GM12878 (cell line): ENCODE results near the gene FGGY. TPM values are rescaled to one million over a fixed set of nuclear protein-coding genes. Genes with fewer than 3 reads are reported as not detected.

Source experiments
- ATAC-seq: fragments of 200-7000 bp; cut with Tn5 transposase; 3 replicates; pipeline ENCODE4 v1.9.1; 2020; ENCODE audit warnings: mild to moderate bottlenecking, moderate library complexity
- BruUV-seq: library from RNA; stranded (reverse); fragments of 400-500 nt; replicated peaks from 2 replicates; lab custom pipeline; 2021; lab: Mats Ljungman, UMichigan
- CTCF ChIA-PET: fragments of 300-600 bp; sonication (Branson Sonifier 250); formaldehyde crosslinking; extraction: SDS; loops from one replicate; lab custom pipeline; 2021; ENCODE audit warnings: inconsistent platforms; lab: Yijun Ruan, JAX
- POLR2A ChIA-PET: fragments of 350-600 bp; formaldehyde crosslinking; extraction: SDS; loops from one replicate; lab custom pipeline; 2021; ENCODE audit warnings: inconsistent platforms; lab: Charles Lee
- RAD21 ChIA-PET: fragments of 300-600 bp; sonication (Branson Sonifier 250); formaldehyde crosslinking; loops from one replicate; lab custom pipeline; 2023; ENCODE audit warnings: antibody characterized with exemption; ENCODE audit not compliant: unreplicated experiment; lab: Charles Lee
- SMC1A ChIA-PET: fragments of 300-600 bp; sonication (Branson Sonifier 250); formaldehyde crosslinking; loops from one replicate; lab custom pipeline; 2023; ENCODE audit not compliant: unreplicated experiment, uncharacterized antibody; lab: Charles Lee
- DNase-seq: peaks from one replicate; pipeline ENCODE4 v3.0.0-alpha.2; 2011; ENCODE audit warnings: low read depth, low spot score
- FAIRE-seq: peaks from 3 replicates; lab custom pipeline; 2011; peaks lifted over from hg19 to GRCh38; lab: Jason Lieb, UNC
- H2AFZ ChIP-seq: 2 replicates; pipeline ENCODE4 v1.6.0; 2011; ENCODE audit warnings: low read depth, low read length, control low read depth; ENCODE audit not compliant: control insufficient read depth
- H3K27ac ChIP-seq: 2 replicates; pipeline ENCODE4 v1.5.1; 2011; ENCODE audit warnings: control low read depth; ENCODE audit not compliant: control insufficient read depth, insufficient read depth
- H3K27me3 ChIP-seq, 2 experiments: replicated peaks in 1 of 2; 2 replicates each; pipeline versions ENCODE4 v1.6.0 to v1.6.1; 2011; ENCODE audit warnings: low read length in 1 of 2; ENCODE audit not compliant: control insufficient read depth in 2 of 2, insufficient read depth in 2 of 2
- H3K36me3 ChIP-seq, 2 experiments: 2 replicates each; pipeline ENCODE4 v1.5.1; 2011; ENCODE audit warnings: low read length in 1 of 2; ENCODE audit not compliant: control insufficient read depth in 2 of 2, insufficient read depth in 2 of 2
- H3K4me1 ChIP-seq: 2 replicates; pipeline ENCODE4 v1.6.1; 2011; ENCODE audit warnings: mild to moderate bottlenecking, low read length, moderate library complexity, mixed read lengths; ENCODE audit not compliant: control insufficient read depth, insufficient read depth
- H3K4me2 ChIP-seq: 2 replicates; pipeline ENCODE4 v1.6.0; 2011; ENCODE audit warnings: control low read depth; ENCODE audit not compliant: control insufficient read depth, insufficient read depth
- H3K4me3 ChIP-seq: fragments of 200-600 bp; sonication (generic); 2 replicates; pipeline ENCODE4 v1.5.1; 2016
- H3K79me2 ChIP-seq: 2 replicates; pipeline ENCODE4 v1.6.0; 2011; ENCODE audit warnings: low read length; ENCODE audit not compliant: control insufficient read depth, insufficient read depth
- H3K9ac ChIP-seq: 2 replicates; pipeline ENCODE4 v1.8.0; 2011; ENCODE audit warnings: low read length, control low read depth, mixed read lengths; ENCODE audit not compliant: control insufficient read depth, insufficient read depth
- H3K9me3 ChIP-seq: replicated peaks from 3 replicates; pipeline ENCODE4 v1.5.1; 2011; ENCODE audit warnings: mild to moderate bottlenecking, low read length; ENCODE audit not compliant: control insufficient read depth, insufficient read depth
- H4K20me1 ChIP-seq: 2 replicates; pipeline ENCODE4 v1.6.0; 2011; ENCODE audit not compliant: control insufficient read depth, insufficient read depth
- KDM1A ChIP-seq: fragments of 200-600 bp; sonication (generic); IDR thresholded peaks from 2 replicates; pipeline ENCODE4 v1.6.1; 2016; ENCODE audit warnings: borderline replicate concordance
- MEF2A ChIP-seq: IDR thresholded peaks from 2 replicates; pipeline ENCODE4 v1.6.1; 2011; ENCODE audit warnings: low read depth, mild to moderate bottlenecking, low read length, moderate library complexity; ENCODE audit not compliant: insufficient read depth
- MXI1 ChIP-seq: fragments of 150-350 bp; IDR thresholded peaks from 2 replicates; pipeline ENCODE4 v1.6.1; 2011; ENCODE audit warnings: low read depth, mild to moderate bottlenecking, inconsistent platforms, low read length, improper control_type of control experiment
- RFX5 ChIP-seq: IDR thresholded peaks from 2 replicates; pipeline ENCODE4 v1.6.1; 2011; ENCODE audit warnings: low read depth, low read length, improper control_type of control experiment
- TCF3 ChIP-seq: IDR thresholded peaks from 2 replicates; pipeline ENCODE4 v1.6.1; 2012; ENCODE audit warnings: low read depth, mild to moderate bottlenecking, low read length, borderline replicate concordance; ENCODE audit not compliant: insufficient read depth
- ZNF207 ChIP-seq: fragments of 450-650 bp; IDR thresholded peaks from 2 replicates; pipeline ENCODE4 v1.6.1; 2014; ENCODE audit warnings: antibody characterized with exemption, mild to moderate bottlenecking, borderline replicate concordance
- WGBS: methylation state at CpG from one replicate; pipeline ENCODE4 v1.1.6; 2016; ENCODE audit warnings: low lambda C conversion rate; ENCODE audit not compliant: insufficient replicate concordance, insufficient coverage; ENCODE audit errors: missing lambda C conversion rate; 5-methylcytosine and 5-hydroxymethylcytosine counted together
- in situ Hi-C: fragments of 300-500 bp; cut with MboI; formaldehyde crosslinking; loops from 9 replicates; pipeline ENCODE4 v1.14.3; 2018; ENCODE audit warnings: mixed read lengths
- intact Hi-C: fragments of 100-400 bp; cut with micrococcal nuclease; formaldehyde crosslinking; loops from one replicate; pipeline ENCODE4 v1.14.2; 2022; ENCODE audit not compliant: unreplicated experiment
- polyA plus RNA-seq, 11 experiments: library from polyadenylated mRNA; depleted of rRNA in 4 of 11; unstranded in 6 of 11; stranded (reverse) in 5 of 11; fragments of >200 nt; fragmentation: Nextera tagmentation in 4 of 11; fragmentation: Illumina TruSeq in 1 of 11; extraction: Ambion mirVana in 4 of 11; extraction: Trizol in 1 of 11; gene quantifications; 1 replicate in 1 of 11; 2 replicates in 10 of 11; pipeline versions ENCODE4 v1.2.1 to v1.2.3, GENCODE V29; 2011 to 2016; ENCODE audit warnings: inconsistent platforms in 2 of 11, missing spikeins in 2 of 11, low read depth in 1 of 11
- total RNA-seq, 4 experiments: library from RNA; depleted of rRNA in 3 of 4; stranded (reverse); fragments of >200 nt in 3 of 4; fragmentation: Illumina TruSeq in 1 of 4; extraction: Trizol in 1 of 4; gene quantifications; 2 replicates each; pipeline versions ENCODE4 v1.2.1 to v1.2.3, GENCODE V29; 2013 to 2021
- TF ChIP-seq, protein P1 (sequence below): fragments of 450-650 bp; IDR thresholded peaks from 2 replicates; pipeline ENCODE4 v1.6.1; 2017; ENCODE audit warnings: mild to moderate bottlenecking, low read depth, inconsistent platforms; ENCODE audit not compliant: poor library complexity, severe bottlenecking
- TF ChIP-seq, protein P2 (sequence below): IDR thresholded peaks from 2 replicates; pipeline ENCODE4 v1.6.1; 2012; ENCODE audit warnings: improper control_type of control experiment, low read depth, low read length; ENCODE audit not compliant: insufficient replicate concordance

FGGY gene
- total and polyA plus RNA-seq, 10 of the 15 experiments (the other 5 are each of a cell fraction or from before 2014, with no cell fraction given): 6.2 to 11.9 (median 7.5) TPM

DNA sequence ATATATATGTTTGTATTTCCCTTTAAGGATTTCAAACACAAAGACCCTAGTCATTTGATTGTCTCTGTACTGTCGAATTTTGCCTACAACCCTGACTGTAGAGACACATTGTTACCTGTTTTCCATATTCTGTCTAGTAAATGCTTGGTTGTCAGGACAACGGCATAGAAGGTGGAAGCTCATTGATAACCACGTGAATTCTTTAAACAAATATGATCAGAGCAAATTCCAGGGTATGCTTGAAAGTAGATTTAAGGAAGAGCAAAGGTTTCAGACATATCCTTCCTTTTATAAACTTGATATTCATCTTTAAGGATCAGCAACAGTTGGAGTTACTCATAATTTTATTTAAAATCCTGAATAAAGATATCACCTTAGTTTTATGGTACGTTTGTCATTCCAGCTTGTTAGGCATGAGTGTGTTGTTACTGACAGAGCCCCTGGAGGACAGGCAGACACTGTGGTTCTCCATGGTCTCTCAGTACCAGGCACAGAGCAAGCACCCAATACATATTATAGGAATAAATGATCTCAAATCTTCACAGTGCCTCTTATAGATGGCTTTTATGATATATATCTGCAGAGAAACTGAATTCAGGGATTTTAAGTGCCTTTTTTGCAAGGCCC is 203.2 kb downstream of the FGGY start:
- no peak for DNase-seq
- Histone ChIP-seq H3K79me2 (no peaks in the 10 kb centered on the region), H3K4me2 (no peak overlapping the region), H3K4me3 (no peak overlapping the region), H3K27me3 (no peaks in the 10 kb centered on the region), H3K27ac (no peak overlapping the region), H2AFZ (no peak overlapping the region), H3K9me3 (no peaks in the 10 kb centered on the region), H4K20me1 (no peaks in the 10 kb centered on the region), H3K9ac (no peak overlapping the region), H3K4me1 (no peaks in the 10 kb centered on the region), H3K36me3 (no peaks in the 10 kb centered on the region)
- in situ Hi-C loops (no loop called here), intact Hi-C loops (no loop called here)
- RAD21 ChIA-PET: no interaction called here
- no TSS peak for BruUV-seq
- no peak for ATAC-seq
- CTCF ChIA-PET: no interaction called here
- 62% methylated on average over 4 of the region's 4 CpGs for WGBS
- SMC1A ChIA-PET: interaction anchor here (0.6 to 1.5 kb wide), 2 partner anchors 199 to 231 kb away, joined by 3 read pairs; no protein-coding TSS in a partner anchor
- FAIRE-seq: no peak
- no peak for TF ChIP-seq ZNF207
- TF ChIP-seq KDM1A: no peak
- TF ChIP-seq, protein P1, sequence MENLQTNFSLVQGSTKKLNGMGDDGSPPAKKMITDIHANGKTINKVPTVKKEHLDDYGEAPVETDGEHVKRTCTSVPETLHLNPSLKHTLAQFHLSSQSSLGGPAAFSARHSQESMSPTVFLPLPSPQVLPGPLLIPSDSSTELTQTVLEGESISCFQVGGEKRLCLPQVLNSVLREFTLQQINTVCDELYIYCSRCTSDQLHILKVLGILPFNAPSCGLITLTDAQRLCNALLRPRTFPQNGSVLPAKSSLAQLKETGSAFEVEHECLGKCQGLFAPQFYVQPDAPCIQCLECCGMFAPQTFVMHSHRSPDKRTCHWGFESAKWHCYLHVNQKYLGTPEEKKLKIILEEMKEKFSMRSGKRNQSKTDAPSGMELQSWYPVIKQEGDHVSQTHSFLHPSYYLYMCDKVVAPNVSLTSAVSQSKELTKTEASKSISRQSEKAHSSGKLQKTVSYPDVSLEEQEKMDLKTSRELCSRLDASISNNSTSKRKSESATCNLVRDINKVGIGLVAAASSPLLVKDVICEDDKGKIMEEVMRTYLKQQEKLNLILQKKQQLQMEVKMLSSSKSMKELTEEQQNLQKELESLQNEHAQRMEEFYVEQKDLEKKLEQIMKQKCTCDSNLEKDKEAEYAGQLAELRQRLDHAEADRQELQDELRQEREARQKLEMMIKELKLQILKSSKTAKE: no peak
- TF ChIP-seq MXI1: no peak
- TF ChIP-seq TCF3: no peak
- TF ChIP-seq RFX5: no peak
- TF ChIP-seq, protein P2, sequence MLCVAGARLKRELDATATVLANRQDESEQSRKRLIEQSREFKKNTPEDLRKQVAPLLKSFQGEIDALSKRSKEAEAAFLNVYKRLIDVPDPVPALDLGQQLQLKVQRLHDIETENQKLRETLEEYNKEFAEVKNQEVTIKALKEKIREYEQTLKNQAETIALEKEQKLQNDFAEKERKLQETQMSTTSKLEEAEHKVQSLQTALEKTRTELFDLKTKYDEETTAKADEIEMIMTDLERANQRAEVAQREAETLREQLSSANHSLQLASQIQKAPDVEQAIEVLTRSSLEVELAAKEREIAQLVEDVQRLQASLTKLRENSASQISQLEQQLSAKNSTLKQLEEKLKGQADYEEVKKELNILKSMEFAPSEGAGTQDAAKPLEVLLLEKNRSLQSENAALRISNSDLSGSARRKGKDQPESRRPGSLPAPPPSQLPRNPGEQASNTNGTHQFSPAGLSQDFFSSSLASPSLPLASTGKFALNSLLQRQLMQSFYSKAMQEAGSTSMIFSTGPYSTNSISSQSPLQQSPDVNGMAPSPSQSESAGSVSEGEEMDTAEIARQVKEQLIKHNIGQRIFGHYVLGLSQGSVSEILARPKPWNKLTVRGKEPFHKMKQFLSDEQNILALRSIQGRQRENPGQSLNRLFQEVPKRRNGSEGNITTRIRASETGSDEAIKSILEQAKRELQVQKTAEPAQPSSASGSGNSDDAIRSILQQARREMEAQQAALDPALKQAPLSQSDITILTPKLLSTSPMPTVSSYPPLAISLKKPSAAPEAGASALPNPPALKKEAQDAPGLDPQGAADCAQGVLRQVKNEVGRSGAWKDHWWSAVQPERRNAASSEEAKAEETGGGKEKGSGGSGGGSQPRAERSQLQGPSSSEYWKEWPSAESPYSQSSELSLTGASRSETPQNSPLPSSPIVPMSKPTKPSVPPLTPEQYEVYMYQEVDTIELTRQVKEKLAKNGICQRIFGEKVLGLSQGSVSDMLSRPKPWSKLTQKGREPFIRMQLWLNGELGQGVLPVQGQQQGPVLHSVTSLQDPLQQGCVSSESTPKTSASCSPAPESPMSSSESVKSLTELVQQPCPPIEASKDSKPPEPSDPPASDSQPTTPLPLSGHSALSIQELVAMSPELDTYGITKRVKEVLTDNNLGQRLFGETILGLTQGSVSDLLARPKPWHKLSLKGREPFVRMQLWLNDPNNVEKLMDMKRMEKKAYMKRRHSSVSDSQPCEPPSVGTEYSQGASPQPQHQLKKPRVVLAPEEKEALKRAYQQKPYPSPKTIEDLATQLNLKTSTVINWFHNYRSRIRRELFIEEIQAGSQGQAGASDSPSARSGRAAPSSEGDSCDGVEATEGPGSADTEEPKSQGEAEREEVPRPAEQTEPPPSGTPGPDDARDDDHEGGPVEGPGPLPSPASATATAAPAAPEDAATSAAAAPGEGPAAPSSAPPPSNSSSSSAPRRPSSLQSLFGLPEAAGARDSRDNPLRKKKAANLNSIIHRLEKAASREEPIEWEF: no peak
- no peak for TF ChIP-seq MEF2A
- POLR2A ChIA-PET: no interaction called here
